CD14-positive monocyte (primary cell): Measurements from ENCODE around the gene TBX2. TPM values are rescaled to one million over a fixed set of nuclear protein-coding genes. Genes with fewer than 3 reads are reported as not detected.

ENCODE experiments used
- DNase-seq, 3 donors: peaks; one replicate each; pipeline ENCODE4 v3.0.0-alpha.2; 2011 to 2022
- H2AFZ ChIP-seq: 2 replicates; pipeline ENCODE4 v1.6.0; 2012; ENCODE audit warnings: mild to moderate bottlenecking, low read depth, low read length, inconsistent platforms; ENCODE audit not compliant: insufficient read depth, poor library complexity, severe bottlenecking
- H3K27ac ChIP-seq, 2 donors: 1 replicate in 1 of 2; 2 replicates in 1 of 2; pipeline ENCODE4 v1.5.1; 2012 to 2013; ENCODE audit warnings: low read length in 2 of 2, control low read depth in 1 of 2, inconsistent platforms in 1 of 2, low read depth in 1 of 2, mild to moderate bottlenecking in 1 of 2
- H3K27me3 ChIP-seq, 2 donors: one replicate each; pipeline versions ENCODE4 v1.6.0 to v1.6.1; 2011 to 2013; ENCODE audit warnings: low read length in 2 of 2; ENCODE audit not compliant: control insufficient read depth in 2 of 2, insufficient read depth in 2 of 2
- H3K36me3 ChIP-seq, 2 donors: replicated peaks in 1 of 2; 1 replicate in 1 of 2; 2 replicates in 1 of 2; pipeline versions ENCODE4 v1.5.1 to v1.6.1; 2012 to 2013; ENCODE audit warnings: low read length in 2 of 2, control low read depth in 1 of 2, inconsistent platforms in 1 of 2, mild to moderate bottlenecking in 1 of 2; ENCODE audit not compliant: insufficient read depth in 2 of 2, control insufficient read depth in 1 of 2
- H3K4me1 ChIP-seq, 2 donors: 1 replicate in 1 of 2; 2 replicates in 1 of 2; pipeline versions ENCODE4 v1.5.1 to v1.6.1; 2012 to 2013; ENCODE audit warnings: low read length in 2 of 2, control low read depth in 1 of 2, inconsistent platforms in 1 of 2, mild to moderate bottlenecking in 1 of 2, moderate library complexity in 1 of 2; ENCODE audit not compliant: insufficient read depth in 2 of 2, control insufficient read depth in 1 of 2
- H3K4me2 ChIP-seq: replicated peaks from 2 replicates; pipeline ENCODE3; 2012; ENCODE audit warnings: low read length, moderate library complexity, mild to moderate bottlenecking; ENCODE audit not compliant: poor library complexity, severe bottlenecking; ENCODE audit errors: extremely low read depth
- H3K4me3 ChIP-seq, 3 experiments: fragments of 200-600 bp in 1 of 3; sonication (generic) in 1 of 3; replicated peaks in 1 of 3; 1 replicate in 2 of 3; 2 replicates in 1 of 3; pipeline ENCODE4 v1.5.1; 2011 to 2013; ENCODE audit warnings: low read length in 3 of 3, mild to moderate bottlenecking in 3 of 3, control low read depth in 2 of 3, low read depth in 2 of 3, inconsistent platforms in 1 of 3, moderate library complexity in 1 of 3
- H3K79me2 ChIP-seq: 2 replicates; pipeline ENCODE4 v1.6.0; 2012; ENCODE audit warnings: mild to moderate bottlenecking, control low read depth, inconsistent platforms, low read length, moderate library complexity; ENCODE audit not compliant: insufficient read depth
- H3K9ac ChIP-seq: 2 replicates; pipeline ENCODE4 v1.6.0; 2017; ENCODE audit warnings: low read length, mild to moderate bottlenecking; ENCODE audit not compliant: insufficient read depth, poor library complexity, severe bottlenecking
- H3K9me3 ChIP-seq, 2 donors: replicated peaks in 1 of 2; 1 replicate in 1 of 2; 2 replicates in 1 of 2; pipeline versions ENCODE4 v1.5.1 to v1.6.1; 2012 to 2013; ENCODE audit warnings: low read length in 2 of 2, control low read depth in 1 of 2; ENCODE audit not compliant: control insufficient read depth in 1 of 2, insufficient read depth in 1 of 2
- H4K20me1 ChIP-seq: 2 replicates; pipeline ENCODE4 v1.6.0; 2012; ENCODE audit warnings: mild to moderate bottlenecking, low read length, control low read depth, moderate library complexity; ENCODE audit not compliant: insufficient read depth
- H3K27ac Mint-ChIP-seq, 7 donors: one replicate each; pipeline ENCODE4 v1.8.0; 2020; ENCODE audit warnings: mild to moderate bottlenecking in 7 of 7, mixed read lengths in 7 of 7, moderate library complexity in 6 of 7, inconsistent platforms in 2 of 7
- H3K27me3 Mint-ChIP-seq, 3 donors: one replicate each; pipeline ENCODE4 v1.8.0; 2021 to 2022; ENCODE audit warnings: low read depth in 3 of 3, mild to moderate bottlenecking in 3 of 3, mixed read lengths in 3 of 3, moderate library complexity in 3 of 3, inconsistent platforms in 1 of 3
- H3K36me3 Mint-ChIP-seq, 2 donors: one replicate each; pipeline ENCODE4 v1.8.0; 2020; ENCODE audit warnings: mixed read lengths in 2 of 2, inconsistent platforms in 1 of 2, mild to moderate bottlenecking in 1 of 2
- H3K4me1 Mint-ChIP-seq: one replicate; pipeline ENCODE4 v1.8.0; 2020; ENCODE audit warnings: mild to moderate bottlenecking, mixed read lengths
- H3K4me3 Mint-ChIP-seq, 2 donors: one replicate each; pipeline ENCODE4 v1.8.0; 2020; ENCODE audit warnings: mild to moderate bottlenecking in 2 of 2, mixed read lengths in 2 of 2, moderate library complexity in 1 of 2
- H3K9me3 Mint-ChIP-seq, 7 donors: one replicate each; pipeline ENCODE4 v1.8.0; 2020 to 2022; ENCODE audit warnings: mixed read lengths in 7 of 7, mild to moderate bottlenecking in 6 of 7, moderate library complexity in 6 of 7, inconsistent platforms in 2 of 7
- CTCF ChIP-seq: fragments of 200-600 bp; IDR thresholded peaks from one replicate; pipeline ENCODE4 v1.8.0; 2022; ENCODE audit warnings: antibody characterized with exemption, mild to moderate bottlenecking
- WGBS: methylation state at CpG from one replicate; pipeline ENCODE4 v1.1.5; 2013; ENCODE audit warnings: missing lambda C conversion rate; ENCODE audit not compliant: insufficient coverage; 5-methylcytosine and 5-hydroxymethylcytosine counted together
- intact Hi-C, 2 donors: fragments of 100-400 bp; cut with micrococcal nuclease; formaldehyde crosslinking; loops; one replicate each; pipeline versions ENCODE4 v1.15.0 to v1.15.1; 2023
- polyA plus RNA-seq, 3 donors: library from polyadenylated mRNA; depleted of rRNA in 1 of 3; unstranded in 2 of 3; stranded (reverse) in 1 of 3; fragments of 300-500 nt in 2 of 3; fragments of >200 nt in 1 of 3; fragmentation: Illumina TruSeq in 2 of 3; gene quantifications; 1 replicate in 2 of 3; 2 replicates in 1 of 3; pipeline ENCODE4 v1.2.3, GENCODE V29; 2012 to 2021

TBX2 gene
- polyA plus RNA-seq, 3 donors = 0.03 TPM; not detected in 2

GRCh38 chr17:61412143-61412859 is 12.7 kb downstream of the TBX2 start:
- no peak overlapping the region for H3K27ac Mint-ChIP-seq
- H3K79me2 ChIP-seq = no peaks in the 10 kb centered on the region
- H3K9me3 ChIP-seq = peaks cover 12 to 16% of the 10 kb centered on the region in 2 donors
- peaks cover 23% of the 10 kb centered on the region for H3K4me1 Mint-ChIP-seq
- H3K9ac ChIP-seq = peak overlapping the region; percentile 59
- H3K4me2 ChIP-seq = peak overlapping the region; percentile 99
- peak overlapping the region; percentile 77 to 89 for H3K4me3 Mint-ChIP-seq
- H3K36me3 Mint-ChIP-seq = peaks cover 4 to 10% of the 10 kb centered on the region in 2 donors
- H2AFZ ChIP-seq = peak overlapping the region; percentile 97
- intact Hi-C loops = loop anchor here (5.0 to 10.0 kb wide), 2 partner anchors 142 to 425 kb away; no protein-coding TSS in a partner anchor
- H4K20me1 ChIP-seq = peaks cover 5% of the 10 kb centered on the region
- H3K36me3 ChIP-seq = no peaks in the 10 kb centered on the region
- peaks cover 55 to 91% of the 10 kb centered on the region in 2 donors for H3K27me3 ChIP-seq
- H3K27me3 Mint-ChIP-seq = peaks cover 52 to 94% (median 68%) of the 10 kb centered on the region in 3 donors
- TF ChIP-seq CTCF = peak; percentile 99
- peak overlapping the region; percentile 47 to 82 (median 58) for H3K4me3 ChIP-seq
- H3K27ac ChIP-seq = no peak overlapping the region
- under 1% methylated on average over 69 of the region's 69 CpGs for WGBS
- H3K9me3 Mint-ChIP-seq = peaks cover 0 to 34% (median 18%) of the 10 kb centered on the region in 7 donors
- DNase-seq = peak; percentile 63 to 69 (median 65)
- H3K4me1 ChIP-seq = peaks cover 44 to 53% of the 10 kb centered on the region in 2 donors

GRCh38 chr17:61412860-61413660 is 13.4 kb downstream of the TBX2 start:
- no peak for TF ChIP-seq CTCF
- Mint-ChIP-seq H3K4me3 (peak overlapping the region; percentile 77 to 82), H3K27ac (no peak overlapping the region), H3K27me3 (peaks cover 45 to 93% (median 63%) of the 10 kb centered on the region in 3 donors), H3K4me1 (peaks cover 23% of the 10 kb centered on the region), H3K36me3 (peaks cover 4 to 10% of the 10 kb centered on the region in 2 donors), H3K9me3 (peaks cover 0 to 31% (median 18%) of the 10 kb centered on the region in 7 donors)
- Histone ChIP-seq H3K27ac (no peak overlapping the region), H3K4me1 (peaks cover 44 to 53% of the 10 kb centered on the region in 2 donors), H3K4me3 (peak overlapping the region; percentile 47 to 82 (median 58)), H3K27me3 (peaks cover 47 to 85% of the 10 kb centered on the region in 2 donors), H3K9me3 (peaks cover 8 to 16% of the 10 kb centered on the region in 2 donors), H4K20me1 (peaks cover 5% of the 10 kb centered on the region), H2AFZ (peak overlapping the region; percentile 97), H3K9ac (peak overlapping the region; percentile 59), H3K79me2 (no peaks in the 10 kb centered on the region), H3K36me3 (no peaks in the 10 kb centered on the region), H3K4me2 (peak overlapping the region; percentile 99)
- DNase-seq = no peak
- intact Hi-C loops = loop anchor here (5.0 to 10.0 kb wide), 2 partner anchors 142 to 424 kb away; no protein-coding TSS in a partner anchor
- WGBS = 13% methylated on average over 20 of the region's 38 CpGs
